ENCODE results near the gene SPO11. TPM values are rescaled to one million over a fixed set of nuclear protein-coding genes. Genes with fewer than 3 reads are reported as not detected.

SPO11 gene
- total and polyA plus RNA-seq, 2 of the 8 experiments (the other 6 are each of a cell fraction or from before 2014, with no cell fraction given): not detected

- TF ChIP-seq E2F6 (IDR thresholded peaks at IDR 0.05) (no peak), CHD7 (IDR thresholded peaks at IDR 0.05; ENCODE audit: insufficient replicate concordance, low read length) (no peak), RXRA (IDR thresholded peaks at IDR 0.05; ENCODE audit: insufficient read depth, low read depth, low read length) (no peak), USF2 (IDR thresholded peaks at IDR 0.05; ENCODE audit: low read length) (no peak), SIRT6 (IDR thresholded peaks at IDR 0.05; ENCODE audit: low read length) (no peak), TEAD4 (IDR thresholded peaks at IDR 0.05; ENCODE audit: low read depth, low read length) (no peak), TCF12 (IDR thresholded peaks at IDR 0.05; ENCODE audit: low read depth, low read length) (no peak)
Observed at GRCh38 chr20:57384953-57385761, 55.6 kb downstream of the SPO11 start (continued).

Measured in H1 (cell line).